GM19025 (cell line): ENCODE results near the gene MMGT1.
"Not testable (repeated sequence)": the region's sequence is repeated elsewhere in the genome, so short reads cannot be mapped to it uniquely, and the experiment has no call there.

Experiments used
- ATAC-seq: cut with Tn5 transposase; IDR thresholded peaks from one replicate; pipeline ENCODE4 v1.9.1; 2021; ENCODE audit warnings: mild to moderate bottlenecking, low read depth, moderate library complexity; ENCODE audit not compliant: unreplicated experiment

MMGT1 gene

DNA sequence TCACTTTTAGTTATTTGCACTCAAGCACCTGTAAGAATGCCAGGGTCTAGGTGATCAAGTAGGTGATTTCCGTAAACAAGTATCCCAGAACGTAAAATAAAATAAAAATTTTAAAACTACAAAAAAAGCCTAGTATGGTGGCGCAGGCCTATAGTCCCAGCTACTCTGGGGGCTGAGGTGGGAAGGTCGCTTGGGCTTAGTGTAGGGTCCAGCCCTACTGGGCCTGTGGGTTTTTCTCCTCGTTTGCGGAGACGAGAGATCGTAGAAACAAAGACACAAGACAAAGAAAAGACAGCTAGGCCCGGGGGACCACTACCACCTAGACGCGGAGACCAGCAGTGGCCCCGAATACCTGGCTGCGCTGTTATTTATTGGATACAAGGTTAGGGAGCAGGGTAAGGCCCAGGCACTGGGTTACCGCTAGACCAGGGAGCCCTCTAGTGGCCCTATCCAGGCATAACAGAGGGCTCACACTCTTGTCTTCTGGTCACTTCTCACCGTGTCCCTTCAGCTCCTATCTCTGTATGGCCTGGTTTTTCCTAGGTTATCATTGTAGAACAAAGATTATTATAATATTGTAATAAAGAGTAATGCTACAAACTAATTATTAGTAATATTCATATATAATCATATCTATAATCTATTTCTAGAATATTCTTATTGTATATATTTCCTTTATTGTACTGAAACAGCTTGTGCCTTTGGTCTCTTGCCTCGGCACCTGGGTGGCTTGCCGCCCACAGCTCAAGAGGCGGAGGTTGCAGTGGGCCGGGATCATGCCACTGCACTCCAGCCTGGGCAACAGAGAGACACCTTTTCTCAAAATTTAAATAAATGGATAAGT is 41.9 kb downstream of the MMGT1 start:
- no peak for ATAC-seq

DNA sequence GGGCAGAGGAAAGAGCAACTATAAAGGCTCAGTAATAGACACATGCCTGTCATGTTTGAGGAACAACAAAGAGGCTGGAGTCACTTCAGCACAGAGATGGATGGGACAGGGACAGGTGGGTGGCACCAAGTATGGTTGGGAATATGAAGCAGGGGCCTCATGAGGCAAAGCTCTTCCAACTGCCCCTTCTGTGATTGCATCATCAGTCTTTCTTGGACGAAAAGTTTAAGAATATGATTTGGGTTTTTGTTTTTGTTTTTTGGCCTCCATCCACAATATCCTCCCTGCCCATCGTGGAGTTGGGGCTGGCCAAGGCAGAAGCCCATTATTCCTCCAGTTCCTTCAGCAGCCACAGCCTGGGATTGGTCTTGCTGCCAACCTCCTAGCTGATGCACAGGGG is 45.9 kb downstream of the MMGT1 start:
- no peak for ATAC-seq

DNA sequence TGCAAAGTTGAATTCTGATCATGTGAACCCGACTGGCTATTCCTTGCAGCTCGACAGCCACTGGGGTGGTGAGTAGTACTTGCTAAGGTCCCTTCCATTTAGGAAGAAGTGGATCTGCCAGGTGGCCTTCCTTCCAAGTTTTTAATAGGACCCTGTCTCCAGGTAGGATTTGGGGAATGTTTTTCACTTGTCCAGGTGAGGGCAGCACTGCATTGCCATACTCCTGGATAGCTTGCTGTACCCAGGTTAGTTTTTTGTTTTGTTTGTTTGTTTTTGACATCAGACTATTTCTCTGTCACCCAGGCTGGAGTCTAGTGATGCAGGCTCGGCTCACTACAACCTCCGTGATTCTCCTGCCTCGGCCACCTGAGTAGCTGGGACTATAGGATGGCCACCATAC is 50.4 kb downstream of the MMGT1 start:
- ATAC-seq, result no peak

DNA sequence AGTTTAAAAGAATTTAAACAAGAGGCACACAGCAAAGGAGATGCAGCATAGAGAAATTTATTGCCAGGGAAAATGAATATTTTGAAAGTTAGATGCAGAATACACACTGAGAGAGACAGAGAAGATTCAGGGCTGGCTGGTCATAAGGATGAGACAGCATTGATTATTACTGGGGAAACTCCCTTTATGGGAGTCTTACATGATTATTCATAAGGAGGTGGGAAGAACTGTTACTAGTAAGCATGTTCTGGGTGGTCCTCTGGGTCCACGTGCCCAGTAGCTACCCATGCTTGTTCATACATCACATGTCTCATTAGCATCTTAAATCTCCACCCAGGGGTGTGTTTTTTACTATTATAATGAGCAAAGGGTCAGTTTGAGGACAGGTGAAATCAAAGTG is 53.3 kb downstream of the MMGT1 start:
- ATAC-seq, result not testable (repeated sequence)

DNA sequence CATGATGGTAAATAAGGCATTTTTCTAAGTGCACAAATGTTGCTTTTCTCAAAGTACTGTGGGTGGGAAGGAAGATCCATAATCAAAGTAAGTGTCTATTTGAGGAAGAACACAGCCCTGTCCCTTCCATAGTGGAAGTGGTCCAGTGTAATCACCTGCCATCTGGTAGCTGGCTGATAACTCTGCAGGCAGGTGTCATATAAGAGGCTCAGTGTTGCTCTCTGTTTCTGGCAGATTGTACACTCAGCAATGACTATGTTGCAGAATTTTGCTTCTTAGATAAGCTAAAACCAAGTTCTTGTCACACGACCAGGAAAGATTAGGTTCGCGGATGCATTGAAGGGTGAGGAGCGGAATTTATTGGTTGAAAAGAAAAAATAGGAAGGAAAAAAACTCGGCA is 59.4 kb downstream of the MMGT1 start:
- no peak for ATAC-seq
